HG03108 (cell line): Measurements from ENCODE around the gene MAMDC2.
"Not testable (repeated sequence)": the region's sequence is repeated elsewhere in the genome, so short reads cannot be mapped to it uniquely, and the experiment has no call there.

Source experiments
- ATAC-seq: cut with Tn5 transposase; IDR thresholded peaks from one replicate; pipeline ENCODE4 v1.9.1; 2021; ENCODE audit warnings: moderate library complexity; ENCODE audit not compliant: unreplicated experiment

The MAMDC2 gene

GRCh38 chr9:70036641-70037040 is 7.0 kb upstream of the MAMDC2 start:
- ATAC-seq = no peak

GRCh38 chr9:70038171-70038621 is 5.5 kb upstream of the MAMDC2 start:
- not testable (repeated sequence) for ATAC-seq

- no peak for ATAC-seq
Measured at GRCh38 chr9:70040376-70040903, 3.2 kb upstream of the MAMDC2 start.

GRCh38 chr9:70042461-70043215 is 1.0 kb upstream of the MAMDC2 start:
- no peak for ATAC-seq

- ATAC-seq = no peak
Measured at GRCh38 chr9:70043285-70043684, 363 bp upstream of the MAMDC2 start.

- no peak for ATAC-seq
Measured at GRCh38 chr9:70044490-70045307, 1.1 kb downstream of the MAMDC2 start.

GRCh38 chr9:70045452-70045851 is 1.8 kb downstream of the MAMDC2 start:
- ATAC-seq = no peak

GRCh38 chr9:70046274-70047070 is 2.8 kb downstream of the MAMDC2 start:
- no peak for ATAC-seq

- no peak for ATAC-seq
Measured at GRCh38 chr9:70049236-70049635, 5.6 kb downstream of the MAMDC2 start.

- no peak for ATAC-seq
Measured at GRCh38 chr9:70049672-70050271, 6.1 kb downstream of the MAMDC2 start.

GRCh38 chr9:70052768-70053167 is 9.1 kb downstream of the MAMDC2 start:
- ATAC-seq = no peak

- no peak for ATAC-seq
Measured at GRCh38 chr9:70053864-70054263, 10.2 kb downstream of the MAMDC2 start.

GRCh38 chr9:70054521-70054920 is 10.9 kb downstream of the MAMDC2 start:
- ATAC-seq = no peak

- no peak for ATAC-seq
Measured at GRCh38 chr9:70055406-70056210, 12.0 kb downstream of the MAMDC2 start.

GRCh38 chr9:70056211-70056944 is 12.7 kb downstream of the MAMDC2 start:
- no peak for ATAC-seq

GRCh38 chr9:70058569-70059116 is 15.0 kb downstream of the MAMDC2 start:
- ATAC-seq = no peak

GRCh38 chr9:70060148-70060882 is 16.7 kb downstream of the MAMDC2 start:
- no peak for ATAC-seq

- peak; percentile 78 for ATAC-seq
Measured at GRCh38 chr9:70060883-70061507, 17.3 kb downstream of the MAMDC2 start.
